ENCODE measurements around the gene PUS3. TPM values are rescaled to one million over a fixed set of nuclear protein-coding genes. Genes with fewer than 3 reads are reported as not detected.

PUS3 gene
- total RNA-seq, 1 experiment from 2014 or later, result 22.4 TPM

GRCh38 chr11:125939081-125939521 is 36.1 kb upstream of the PUS3 start:
- Mint-ChIP-seq H3K9me3 (ENCODE audit: unreplicated experiment) (no peaks in the 10 kb centered on the region), H3K36me3 (ENCODE audit: insufficient read depth, unreplicated experiment) (no peaks in the 10 kb centered on the region), H3K27me3 (ENCODE audit: insufficient read depth, unreplicated experiment) (peaks cover 3% of the 10 kb centered on the region), H3K4me1 (ENCODE audit: low read depth, unreplicated experiment) (peaks cover 5% of the 10 kb centered on the region), H3K4me3 (ENCODE audit: unreplicated experiment) (no peak overlapping the region), H3K27ac (ENCODE audit: unreplicated experiment) (no peak overlapping the region)
- BruUV-seq (replicated peaks), result no TSS peak
- POLR2A ChIA-PET, result interaction anchor here (0.5 kb wide), 1 partner anchor 256 kb away, joined by 3 read pairs; no protein-coding TSS in a partner anchor
- no peak for DNase-seq
- Histone ChIP-seq H3K4me3 (ENCODE audit: low read depth, low read length) (no peak overlapping the region), H3K4me1 (no peaks in the 10 kb centered on the region), H3K27me3 (replicated peaks; ENCODE audit: control insufficient read depth, insufficient read depth, low read length) (0 out of 2 replicates have a peak, but pooled peaks cover 1% of the 10 kb centered on the region), H3K36me3 (ENCODE audit: control insufficient read depth, insufficient read depth, low read length) (no peaks in the 10 kb centered on the region), H3K9me3 (no peaks in the 10 kb centered on the region)
- CTCF ChIA-PET, result no interaction called here
- intact Hi-C loops (cut with micrococcal nuclease; ENCODE audit: unreplicated experiment), result no loop called here
- TF ChIP-seq, protein P1, sequence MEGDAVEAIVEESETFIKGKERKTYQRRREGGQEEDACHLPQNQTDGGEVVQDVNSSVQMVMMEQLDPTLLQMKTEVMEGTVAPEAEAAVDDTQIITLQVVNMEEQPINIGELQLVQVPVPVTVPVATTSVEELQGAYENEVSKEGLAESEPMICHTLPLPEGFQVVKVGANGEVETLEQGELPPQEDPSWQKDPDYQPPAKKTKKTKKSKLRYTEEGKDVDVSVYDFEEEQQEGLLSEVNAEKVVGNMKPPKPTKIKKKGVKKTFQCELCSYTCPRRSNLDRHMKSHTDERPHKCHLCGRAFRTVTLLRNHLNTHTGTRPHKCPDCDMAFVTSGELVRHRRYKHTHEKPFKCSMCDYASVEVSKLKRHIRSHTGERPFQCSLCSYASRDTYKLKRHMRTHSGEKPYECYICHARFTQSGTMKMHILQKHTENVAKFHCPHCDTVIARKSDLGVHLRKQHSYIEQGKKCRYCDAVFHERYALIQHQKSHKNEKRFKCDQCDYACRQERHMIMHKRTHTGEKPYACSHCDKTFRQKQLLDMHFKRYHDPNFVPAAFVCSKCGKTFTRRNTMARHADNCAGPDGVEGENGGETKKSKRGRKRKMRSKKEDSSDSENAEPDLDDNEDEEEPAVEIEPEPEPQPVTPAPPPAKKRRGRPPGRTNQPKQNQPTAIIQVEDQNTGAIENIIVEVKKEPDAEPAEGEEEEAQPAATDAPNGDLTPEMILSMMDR (IDR thresholded peaks at IDR 0.05; ENCODE audit: insufficient read depth in 1 of 2, low read depth in 1 of 2, low read length in 1 of 2, severe bottlenecking in 1 of 2, unreplicated experiment in 1 of 2), result no peak

DNA sequence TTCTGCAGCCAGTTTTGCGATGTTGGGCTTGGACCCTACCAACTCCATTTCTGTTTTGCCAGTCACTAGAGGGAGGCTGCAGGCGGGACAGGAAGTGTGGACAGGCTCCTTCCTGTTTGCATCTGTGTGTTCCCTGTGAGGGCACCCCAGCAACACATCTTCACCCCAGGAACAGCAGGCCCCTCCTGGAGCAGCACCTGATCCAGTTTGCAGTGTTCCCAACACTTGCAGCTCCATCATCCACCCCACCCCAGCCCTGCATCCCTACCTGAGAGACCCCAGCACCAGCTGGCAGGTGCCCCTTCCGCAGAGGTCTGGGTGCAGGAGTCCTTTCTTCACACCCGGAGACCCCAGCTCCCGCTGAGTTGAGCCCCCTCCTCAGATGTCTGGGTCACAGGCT is 35.4 kb upstream of the PUS3 start:
- DNase-seq, result no peak
- TF ChIP-seq, protein P1 (IDR thresholded peaks at IDR 0.05; ENCODE audit: insufficient read depth in 1 of 2, low read depth in 1 of 2, low read length in 1 of 2, severe bottlenecking in 1 of 2, unreplicated experiment in 1 of 2), result no peak
- H3K27me3 Mint-ChIP-seq (ENCODE audit: insufficient read depth, unreplicated experiment), result peaks cover 3% of the 10 kb centered on the region
- ChIA-PET CTCF (interaction anchor here (0.6 kb wide), 1 partner anchor 303 kb away, joined by 5 read pairs; no protein-coding TSS in a partner anchor), POLR2A (no interaction called here)
- intact Hi-C loops (cut with micrococcal nuclease; ENCODE audit: unreplicated experiment), result no loop called here
- H3K4me1 ChIP-seq, result no peaks in the 10 kb centered on the region
- no peaks in the 10 kb centered on the region for H3K36me3 ChIP-seq (ENCODE audit: control insufficient read depth, insufficient read depth, low read length)
- no peak overlapping the region for H3K4me3 ChIP-seq (ENCODE audit: low read depth, low read length)
- no peak overlapping the region for H3K27ac Mint-ChIP-seq (ENCODE audit: unreplicated experiment)
- H3K9me3 ChIP-seq, result no peaks in the 10 kb centered on the region
- no peaks in the 10 kb centered on the region for H3K27me3 ChIP-seq (replicated peaks; ENCODE audit: control insufficient read depth, insufficient read depth, low read length)
- H3K4me1 Mint-ChIP-seq (ENCODE audit: low read depth, unreplicated experiment), result peaks cover 5% of the 10 kb centered on the region
- no peak overlapping the region for H3K4me3 Mint-ChIP-seq (ENCODE audit: unreplicated experiment)
- no peaks in the 10 kb centered on the region for H3K9me3 Mint-ChIP-seq (ENCODE audit: unreplicated experiment)
- BruUV-seq (replicated peaks), result no TSS peak
- H3K36me3 Mint-ChIP-seq (ENCODE audit: insufficient read depth, unreplicated experiment), result no peaks in the 10 kb centered on the region

GRCh38 chr11:125935618-125936199 is 32.7 kb upstream of the PUS3 start:
- H3K36me3 Mint-ChIP-seq (ENCODE audit: insufficient read depth, unreplicated experiment), result no peaks in the 10 kb centered on the region
- no peaks in the 10 kb centered on the region for H3K9me3 ChIP-seq
- no peaks in the 10 kb centered on the region for H3K4me1 ChIP-seq
- H3K27ac Mint-ChIP-seq (ENCODE audit: unreplicated experiment), result no peak overlapping the region
- no peaks in the 10 kb centered on the region for H3K27me3 Mint-ChIP-seq (ENCODE audit: insufficient read depth, unreplicated experiment)
- ChIA-PET POLR2A (no interaction called here), CTCF (interaction anchor here (1.1 to 1.6 kb wide), 2 partner anchors 126 to 258 kb away, joined by 3 to 7 read pairs; no protein-coding TSS in a partner anchor)
- H3K27me3 ChIP-seq (replicated peaks; ENCODE audit: control insufficient read depth, insufficient read depth, low read length), result no peaks in the 10 kb centered on the region
- no peak overlapping the region for H3K4me3 Mint-ChIP-seq (ENCODE audit: unreplicated experiment)
- intact Hi-C loops (cut with micrococcal nuclease; ENCODE audit: unreplicated experiment), result no loop called here
- H3K9me3 Mint-ChIP-seq (ENCODE audit: unreplicated experiment), result no peaks in the 10 kb centered on the region
- BruUV-seq (replicated peaks), result no TSS peak
- no peaks in the 10 kb centered on the region for H3K36me3 ChIP-seq (ENCODE audit: control insufficient read depth, insufficient read depth, low read length)
- TF ChIP-seq, protein P1 (IDR thresholded peaks at IDR 0.05; ENCODE audit: insufficient read depth in 1 of 2, low read depth in 1 of 2, low read length in 1 of 2, severe bottlenecking in 1 of 2, unreplicated experiment in 1 of 2), result no peak
- no peaks in the 10 kb centered on the region for H3K4me1 Mint-ChIP-seq (ENCODE audit: low read depth, unreplicated experiment)
- no peak overlapping the region for H3K4me3 ChIP-seq (ENCODE audit: low read depth, low read length)
- no peak for DNase-seq

Data from Caco-2 (cell line).